WTC11 (cell line): ENCODE results near the gene KCNG2. TPM values are rescaled to one million over a fixed set of nuclear protein-coding genes. Genes with fewer than 3 reads are reported as not detected.

Source experiments
- ATAC-seq: fragments of 200-7000 bp; cut with Tn5 transposase; 2 replicates; pipeline ENCODE4 v1.10.0; 2021; ENCODE audit warnings: mild to moderate bottlenecking, moderate library complexity
- CTCF ChIA-PET: fragments of 300-600 bp; sonication (Branson Sonifier 250); formaldehyde crosslinking; loops from one replicate; lab custom pipeline; 2021; ENCODE audit warnings: antibody characterized with exemption; lab: Charles Lee
- POLR2A ChIA-PET: fragments of 350-600 bp; sonication (Branson Sonifier 250); formaldehyde crosslinking; loops from one replicate; lab custom pipeline; 2021; ENCODE audit warnings: antibody characterized with exemption; lab: Charles Lee
- DNase-seq: peaks from one replicate; pipeline ENCODE4 v3.0.0; 2021; ENCODE audit warnings: low spot score
- H3K27ac Mint-ChIP-seq: 2 replicates; pipeline ENCODE4 v1.8.0; 2021; ENCODE audit warnings: mixed read lengths
- H3K27me3 Mint-ChIP-seq: 2 replicates; pipeline ENCODE4 v1.8.0; 2021; ENCODE audit warnings: low read depth, mild to moderate bottlenecking, moderate library complexity, mixed read lengths
- H3K36me3 Mint-ChIP-seq: 2 replicates; pipeline ENCODE4 v1.8.0; 2021; ENCODE audit warnings: mixed read lengths
- H3K4me1 Mint-ChIP-seq: 2 replicates; pipeline ENCODE4 v1.8.0; 2022; ENCODE audit warnings: mixed read lengths
- H3K4me3 Mint-ChIP-seq: 2 replicates; pipeline ENCODE4 v1.8.0; 2021; ENCODE audit warnings: mild to moderate bottlenecking, moderate library complexity, mixed read lengths
- H3K9me3 Mint-ChIP-seq: 2 replicates; pipeline ENCODE4 v1.8.0; 2021; ENCODE audit warnings: mixed read lengths
- AFF4 ChIP-seq: sonication (generic); formaldehyde crosslinking; IDR thresholded peaks from 2 replicates; pipeline ENCODE4 v1.8.1; 2023; ENCODE audit warnings: mild to moderate bottlenecking, missing genetic modification reagents, borderline replicate concordance
- ATF2 ChIP-seq: sonication (generic); formaldehyde crosslinking; IDR thresholded peaks from 2 replicates; pipeline ENCODE4 v1.8.1; 2022; ENCODE audit warnings: low read depth, missing genetic modification reagents, borderline replicate concordance
- ATF3 ChIP-seq: sonication (generic); formaldehyde crosslinking; conservative IDR thresholded peaks from 2 replicates; pipeline ENCODE4 v1.8.1; 2022; ENCODE audit warnings: mild to moderate bottlenecking, missing genetic modification reagents
- E2F1 ChIP-seq: sonication (generic); formaldehyde crosslinking; IDR thresholded peaks from 2 replicates; pipeline ENCODE4 v1.8.0; 2022; ENCODE audit warnings: mild to moderate bottlenecking, missing genetic modification reagents
- ERG ChIP-seq: fragments of 250-450 bp; sonication (Bioruptor Pico); IDR thresholded peaks from 2 replicates; pipeline ENCODE4 v1.8.0; 2021; ENCODE audit warnings: mild to moderate bottlenecking
- GTF2I ChIP-seq: fragments of 250-450 bp; sonication (Bioruptor Pico); conservative IDR thresholded peaks from 2 replicates; pipeline ENCODE4 v1.4.0; 2021; ENCODE audit warnings: mild to moderate bottlenecking
- JAZF1 ChIP-seq: fragments of 250-450 bp; sonication (Bioruptor Pico); IDR thresholded peaks from 2 replicates; pipeline ENCODE4 v1.9.0; 2021; ENCODE audit warnings: moderate library complexity, mild to moderate bottlenecking, inconsistent platforms
- MAX ChIP-seq: sonication (generic); formaldehyde crosslinking; IDR thresholded peaks from 2 replicates; pipeline ENCODE4 v1.8.0; 2022; ENCODE audit warnings: mild to moderate bottlenecking, missing genetic modification reagents
- NFATC4 ChIP-seq: fragments of 250-450 bp; sonication (Bioruptor Pico); IDR thresholded peaks from 2 replicates; pipeline ENCODE4 v1.9.0; 2021; ENCODE audit warnings: mild to moderate bottlenecking
- NR3C1 ChIP-seq: sonication (generic); formaldehyde crosslinking; conservative IDR thresholded peaks from 2 replicates; pipeline ENCODE4 v1.8.1; 2023; ENCODE audit warnings: low read depth, mild to moderate bottlenecking, missing genetic modification reagents
- TEAD1 ChIP-seq: sonication (generic); formaldehyde crosslinking; IDR thresholded peaks from 2 replicates; pipeline ENCODE4 v1.8.0; 2022; ENCODE audit warnings: mild to moderate bottlenecking, missing genetic modification reagents
- TP53 ChIP-seq: sonication (generic); formaldehyde crosslinking; IDR thresholded peaks from 2 replicates; pipeline ENCODE4 v1.8.1; 2023; ENCODE audit warnings: mild to moderate bottlenecking, missing genetic modification reagents
- ZNF281 ChIP-seq: sonication (generic); formaldehyde crosslinking; IDR thresholded peaks from 2 replicates; pipeline ENCODE4 v1.8.0; 2023; ENCODE audit warnings: mild to moderate bottlenecking, missing genetic modification reagents
- ZNF396 ChIP-seq: fragments of 250-450 bp; sonication (Bioruptor Pico); IDR thresholded peaks from 2 replicates; pipeline ENCODE4 v1.8.0; 2021; ENCODE audit warnings: mild to moderate bottlenecking, moderate library complexity, borderline replicate concordance
- total RNA-seq: library from RNA; stranded (reverse); gene quantifications from 3 replicates; pipeline ENCODE4 v1.2.3, GENCODE V29; 2021

The KCNG2 gene
- total RNA-seq, 1 experiment from 2014 or later: 0.50 TPM

- Mint-ChIP-seq H3K4me1 (no peaks in the 10 kb centered on the region), H3K4me3 (no peak overlapping the region), H3K27me3 (peaks cover 10% of the 10 kb centered on the region), H3K27ac (no peak overlapping the region), H3K36me3 (no peaks in the 10 kb centered on the region), H3K9me3 (no peaks in the 10 kb centered on the region)
- DNase-seq (no peak), ATAC-seq (no peak)
- ChIA-PET POLR2A (no interaction called here), CTCF (interaction anchor here (1.6 kb wide), 1 partner anchor 13 kb away, joined by 3 read pairs; no protein-coding TSS in a partner anchor)
- TF ChIP-seq NFATC4 (CRISPR knock-in tag) (no peak), JAZF1 (CRISPR knock-in tag) (no peak), ZNF396 (CRISPR knock-in tag) (no peak), ATF3 (CRISPR knock-in tag) (no peak), NR3C1 (CRISPR knock-in tag) (no peak), ZNF281 (CRISPR knock-in tag) (no peak), E2F1 (CRISPR knock-in tag) (no peak), ERG (no peak), AFF4 (CRISPR knock-in tag) (no peak), GTF2I (CRISPR knock-in tag) (no peak), TP53 (no peak), ATF2 (no peak), MAX (CRISPR knock-in tag) (no peak), TEAD1 (CRISPR knock-in tag) (no peak)
- TF ChIP-seq, all 79 proteins: peak for 0
Observed at GRCh38 chr18:79862562-79862961, 64.8 kb downstream of the KCNG2 start.
